SK-N-SH (cell line): ENCODE data around the gene RPL18. TPM values are rescaled to one million over a fixed set of nuclear protein-coding genes. Genes with fewer than 3 reads are reported as not detected.

ENCODE experiments used
- CTCF ChIA-PET: fragments of 300-600, 350-600 bp; formaldehyde crosslinking; extraction: SDS; loops from one replicate; lab custom pipeline; 2021; lab: Yijun Ruan, JAX
- POLR2A ChIA-PET: fragments of 350-600 bp; sonication (Branson Sonifier 250); formaldehyde crosslinking; extraction: SDS; loops from one replicate; lab custom pipeline; 2020; ENCODE audit warnings: antibody characterized with exemption, inconsistent platforms; lab: Yijun Ruan, JAX
- DNase-seq: peaks from one replicate; pipeline ENCODE4 v3.0.0; 2012
- H2AFZ ChIP-seq: fragments of 200-600 bp; sonication (generic); 2 replicates; pipeline ENCODE4 v1.8.1; 2016; ENCODE audit warnings: antibody characterized with exemption, mild to moderate bottlenecking, low read depth
- H3F3A ChIP-seq: fragments of 200-600 bp; sonication (generic); replicated peaks from 2 replicates; pipeline ENCODE3; 2016; ENCODE audit warnings: antibody characterized with exemption, mild to moderate bottlenecking; ENCODE audit not compliant: insufficient read depth
- H3K27ac ChIP-seq, 2 experiments: fragments of 200-500 bp in 1 of 2; fragments of 200-600 bp in 1 of 2; sonication (Bioruptor generic) in 1 of 2; sonication (generic), shearing (Covaris generic) in 1 of 2; 2 replicates each; pipeline versions ENCODE4 v1.5.1 to v1.6.1; 2014 to 2016; ENCODE audit warnings: low read depth in 2 of 2, inconsistent platforms in 1 of 2, low read length in 1 of 2, mild to moderate bottlenecking in 1 of 2, mixed read lengths in 1 of 2
- H3K27me3 ChIP-seq: fragments of 200-600 bp; sonication (generic), shearing (Covaris generic); 2 replicates; pipeline ENCODE4 v1.6.1; 2016; ENCODE audit warnings: mixed run types; ENCODE audit not compliant: insufficient read depth
- H3K36me3 ChIP-seq, 2 experiments: fragments of 200-500 bp in 1 of 2; fragments of 200-600 bp in 1 of 2; sonication (Bioruptor generic) in 1 of 2; sonication (generic) in 1 of 2; replicated peaks in 1 of 2; 2 replicates each; pipeline versions ENCODE3 to v1.5.1; 2014 to 2016; ENCODE audit warnings: low read length in 1 of 2, mild to moderate bottlenecking in 1 of 2; ENCODE audit not compliant: insufficient read depth in 2 of 2, control insufficient read depth in 1 of 2
- H3K4me1 ChIP-seq, 2 experiments: fragments of 200-500 bp in 1 of 2; fragments of 200-600 bp in 1 of 2; sonication (Bioruptor generic) in 1 of 2; sonication (generic), shearing (Covaris generic) in 1 of 2; 2 replicates each; pipeline versions ENCODE4 v1.5.1 to v1.6.1; 2014 to 2016; ENCODE audit warnings: low read depth in 1 of 2, low read length in 1 of 2, mixed run types in 1 of 2; ENCODE audit not compliant: insufficient read depth in 2 of 2, control insufficient read depth in 1 of 2
- H3K4me2 ChIP-seq: fragments of 200-600 bp; sonication (generic), shearing (Covaris generic); 2 replicates; pipeline ENCODE4 v1.6.1; 2017; ENCODE audit warnings: mixed run types
- H3K4me3 ChIP-seq, 2 experiments: fragments of 200-500 bp in 1 of 2; fragments of 200-600 bp in 1 of 2; sonication (Bioruptor generic) in 1 of 2; sonication (generic), shearing (Covaris generic) in 1 of 2; 2 replicates each; pipeline versions ENCODE4 v1.5.1 to v1.8.1; 2014 to 2016; ENCODE audit warnings: low read depth in 2 of 2, inconsistent platforms in 1 of 2, low read length in 1 of 2, mild to moderate bottlenecking in 1 of 2, mixed read lengths in 1 of 2, moderate library complexity in 1 of 2
- H3K79me2 ChIP-seq: fragments of 200-600 bp; sonication (generic); 2 replicates; pipeline ENCODE4 v1.8.1; 2017; ENCODE audit warnings: mild to moderate bottlenecking; ENCODE audit not compliant: insufficient read depth
- H3K9ac ChIP-seq: fragments of 200-600 bp; sonication (generic); 2 replicates; pipeline ENCODE4 v1.6.1; 2017; ENCODE audit warnings: mixed run types
- H3K9me2 ChIP-seq: fragments of 200-600 bp; sonication (generic); 2 replicates; pipeline ENCODE4 v1.6.1; 2017; ENCODE audit warnings: mixed run types
- H3K9me3 ChIP-seq: fragments of 200-600 bp; sonication (generic); 2 replicates; pipeline ENCODE4 v1.6.1; 2017; ENCODE audit warnings: mixed run types, mild to moderate bottlenecking, moderate library complexity
- H4K20me1 ChIP-seq: fragments of 200-600 bp; sonication (generic); 2 replicates; pipeline ENCODE4 v1.6.1; 2017; ENCODE audit warnings: mild to moderate bottlenecking, mixed run types; ENCODE audit not compliant: insufficient read depth
- CHD2 ChIP-seq: fragments of 150-350 bp; IDR thresholded peaks from 2 replicates; pipeline ENCODE4 v1.6.1; 2018; ENCODE audit warnings: low read length; ENCODE audit not compliant: partially characterized antibody
- FOSL2 ChIP-seq: IDR thresholded peaks from 2 replicates; pipeline ENCODE4 v1.4.0; 2012; ENCODE audit warnings: low read depth, mild to moderate bottlenecking, moderate library complexity, borderline replicate concordance
- FOXM1 ChIP-seq: IDR thresholded peaks from 2 replicates; pipeline ENCODE4 v1.4.0; 2012; ENCODE audit warnings: low read depth, mild to moderate bottlenecking
- GABPA ChIP-seq: IDR thresholded peaks from 2 replicates; pipeline ENCODE4 v1.4.0; 2012; ENCODE audit warnings: low read depth, mild to moderate bottlenecking
- GATA2 ChIP-seq: sonication (generic); formaldehyde crosslinking; IDR thresholded peaks from 2 replicates; pipeline ENCODE4 v1.5.0; 2020; ENCODE audit warnings: mild to moderate bottlenecking, missing genetic modification reagents
- IRF3 ChIP-seq: fragments of 150-350 bp; IDR thresholded peaks from 2 replicates; pipeline ENCODE4 v1.6.1; 2016; ENCODE audit warnings: mild to moderate bottlenecking, low read depth, low read length
- MAX ChIP-seq: IDR thresholded peaks from 2 replicates; pipeline ENCODE4 v1.4.0; 2012; ENCODE audit warnings: low read depth
- NFIC ChIP-seq: IDR thresholded peaks from 2 replicates; pipeline ENCODE4 v1.4.0; 2012; ENCODE audit warnings: borderline replicate concordance
- RAD21 ChIP-seq: IDR thresholded peaks from 2 replicates; pipeline ENCODE4 v1.6.1; 2012; ENCODE audit warnings: mild to moderate bottlenecking, low read length
- RCOR1 ChIP-seq: fragments of 150-350 bp; IDR thresholded peaks from 2 replicates; pipeline ENCODE4 v1.6.1; 2017; ENCODE audit warnings: antibody characterized with exemption, low read length
- REST ChIP-seq: IDR thresholded peaks from 2 replicates; pipeline ENCODE4 v1.6.1; 2012; ENCODE audit warnings: mild to moderate bottlenecking, low read depth, low read length, moderate library complexity
- RFX5 ChIP-seq: IDR thresholded peaks from 2 replicates; pipeline ENCODE4 v1.6.1; 2012; ENCODE audit warnings: mild to moderate bottlenecking, improper control_type of control experiment, low read length
- RXRA ChIP-seq: IDR thresholded peaks from 2 replicates; pipeline ENCODE4 v1.4.0; 2012; ENCODE audit warnings: low read depth, mild to moderate bottlenecking, borderline replicate concordance
- SMC3 ChIP-seq: IDR thresholded peaks from 2 replicates; pipeline ENCODE4 v1.6.1; 2012; ENCODE audit warnings: low read depth, low read length, improper control_type of control experiment
- TCF12 ChIP-seq: IDR thresholded peaks from 2 replicates; pipeline ENCODE4 v1.4.0; 2012
- TEAD4 ChIP-seq: IDR thresholded peaks from 2 replicates; pipeline ENCODE4 v1.4.0; 2012; ENCODE audit warnings: mild to moderate bottlenecking, borderline replicate concordance; ENCODE audit not compliant: insufficient read depth
- USF1 ChIP-seq: IDR thresholded peaks from 2 replicates; pipeline ENCODE4 v1.4.0; 2012; ENCODE audit warnings: low read depth, borderline replicate concordance
- YY1 ChIP-seq: IDR thresholded peaks from 2 replicates; pipeline ENCODE4 v1.4.0; 2012; ENCODE audit warnings: low read depth, mild to moderate bottlenecking
- ZBTB33 ChIP-seq: IDR thresholded peaks from 2 replicates; pipeline ENCODE4 v1.4.0; 2012; ENCODE audit warnings: low read depth, borderline replicate concordance
- WGBS: methylation state at CpG from one replicate; pipeline ENCODE4 v1.1.6; 2017; ENCODE audit warnings: low lambda C conversion rate; 5-methylcytosine and 5-hydroxymethylcytosine counted together
- polyA plus RNA-seq, 3 experiments: library from polyadenylated mRNA; depleted of rRNA; stranded (reverse); fragments of >200 nt; gene quantifications; 2 replicates each; pipeline ENCODE4 v1.2.3, GENCODE V29; 2012

The RPL18 gene
- polyA plus RNA-seq, 1 of the 3 experiments (the other 2 are of a cell fraction): 2,225 TPM

- TF ChIP-seq REST: no peak
- no peak for TF ChIP-seq NFIC
- no peak for TF ChIP-seq RFX5
- no peak for TF ChIP-seq IRF3
- TF ChIP-seq TEAD4: no peak
- no peak for TF ChIP-seq TCF12
- no peak for TF ChIP-seq FOSL2
- TF ChIP-seq FOXM1: no peak
Observed at GRCh38 chr19:48569814-48570213, 49.2 kb downstream of the RPL18 start (continued).

GRCh38 chr19:48568345-48568886, 50.6 kb downstream of the RPL18 start:
- ChIA-PET POLR2A (interaction anchor here (0.7 to 0.8 kb wide), 2 partner anchors 15 to 75 kb away, joined by 3 read pairs; no protein-coding TSS in a partner anchor), CTCF (interaction anchor here (0.6 to 2.8 kb wide), 6 partner anchors 16 to 79 kb away, joined by 3 to 19 read pairs (median 6); no protein-coding TSS in a partner anchor)
- peaks cover 7 to 13% of the 10 kb centered on the region in 2 experiments; a peak in 3 of 4 replicates for H3K4me1 ChIP-seq
- no peaks in the 10 kb centered on the region for H4K20me1 ChIP-seq
- 3% methylated on average over 7 of the region's 19 CpGs for WGBS
- peak overlapping the region; percentile 98 for H2AFZ ChIP-seq
- peak; percentile 68 for DNase-seq
- peak overlapping the region; percentile 72 for H3K9ac ChIP-seq
- H3K4me3 ChIP-seq: no peak overlapping the region
- peak overlapping the region; percentile 78 for H3K4me2 ChIP-seq
- no peaks in the 10 kb centered on the region for H3K27me3 ChIP-seq
- no peaks in the 10 kb centered on the region for H3K79me2 ChIP-seq
- H3K9me2 ChIP-seq: no peaks in the 10 kb centered on the region
- H3K9me3 ChIP-seq: no peaks in the 10 kb centered on the region
- no peaks in the 10 kb centered on the region for H3K36me3 ChIP-seq
- peak overlapping the region; percentile 45 to 98; a peak in 3 of 4 replicates for H3K27ac ChIP-seq
- H3F3A ChIP-seq: peaks cover 14% of the 10 kb centered on the region
- peak; percentile 78; the same call in 1 of the 2 replicates for TF ChIP-seq RXRA
- TF ChIP-seq REST: peak; percentile 30; the same call in 1 of the 2 replicates
- no peak for TF ChIP-seq GABPA
- TF ChIP-seq CHD2: no peak
- peak; percentile 83 for TF ChIP-seq TCF12
- no peak for TF ChIP-seq USF1
- TF ChIP-seq MAX: peak; percentile 57
- TF ChIP-seq ZBTB33: no peak; the same call in 1 of the 2 replicates
- peak; percentile 83 for TF ChIP-seq NFIC
- TF ChIP-seq YY1: no peak
- peak; percentile 93 for TF ChIP-seq FOSL2
- TF ChIP-seq RCOR1: no peak
- no peak; the same call in 1 of the 2 replicates for TF ChIP-seq SMC3
- no peak for TF ChIP-seq GATA2 (CRISPR knock-in tag)
- no peak for TF ChIP-seq RAD21
